Measurements from ENCODE around the gene DIS3L2. TPM values are rescaled to one million over a fixed set of nuclear protein-coding genes. Genes with fewer than 3 reads are reported as not detected.

The DIS3L2 gene
- total and polyA plus RNA-seq, 2 of the 4 experiments (the other 2 are of a cell fraction), result 14.7 to 19.2 TPM

DNA sequence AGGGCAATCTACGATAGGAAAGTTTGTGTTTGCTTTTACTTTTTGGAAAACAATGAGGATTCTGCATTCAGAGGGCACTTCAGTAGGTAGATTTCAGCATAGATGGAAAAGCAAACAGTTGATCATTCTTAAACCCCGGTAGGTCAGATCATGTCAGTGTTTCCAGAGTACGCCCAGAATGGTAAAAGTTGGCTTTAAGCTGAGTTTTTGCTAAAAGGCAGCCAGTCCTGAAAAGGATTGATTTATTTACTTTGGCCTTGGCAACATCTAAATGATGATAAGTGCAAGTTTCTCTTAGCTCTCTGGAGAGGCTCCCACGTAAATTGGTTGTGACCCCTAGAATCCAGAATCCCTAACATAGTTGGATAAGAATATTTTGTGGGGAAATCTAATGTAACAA lies 168.0 kb downstream of the DIS3L2 start:
- in situ Hi-C loops (cut with MboI; ENCODE audit: low sequenced_read_pairs), result loop anchor here (5.0 kb wide), 1 partner anchor 197 kb away; no protein-coding TSS in a partner anchor
- Histone ChIP-seq H3K9me3 (ENCODE audit: control insufficient read depth, insufficient read depth, low read length) (no peaks in the 10 kb centered on the region), H3K23ac (ENCODE audit: low read depth, low read length) (no peak overlapping the region), H2BK120ac (ENCODE audit: low read depth, low read length) (no peak overlapping the region), H3K9me1 (ENCODE audit: insufficient read depth, low read length) (peaks cover 3% of the 10 kb centered on the region; the same call in 1 of the 2 replicates), H4K20me1 (ENCODE audit: insufficient read depth, low read length) (no peaks in the 10 kb centered on the region), H3K36me3 (ENCODE audit: control insufficient read depth, insufficient read depth, low read length) (peaks cover 8% of the 10 kb centered on the region), H3K9ac (ENCODE audit: low read depth, low read length) (no peak overlapping the region), H3K14ac (replicated peaks; ENCODE audit: low read depth, low read length) (no peak overlapping the region), H2AK9ac (replicated peaks; ENCODE audit: low read depth, low read length, poor library complexity) (no peak overlapping the region), H3K27ac (ENCODE audit: insufficient read depth, low read length) (no peak overlapping the region), H4K5ac (ENCODE audit: low read depth, low read length) (no peak overlapping the region), H3K4me3 (ENCODE audit: insufficient read depth, low read depth, low read length) (no peak overlapping the region), H3K4me2 (ENCODE audit: low read depth, low read length) (no peak overlapping the region), H4K8ac (ENCODE audit: low read depth in 2 of 2, low read length in 2 of 2) (no peak overlapping the region), H2AK5ac (ENCODE audit: low read depth, low read length) (no peak overlapping the region), H2BK15ac (ENCODE audit: low read depth, low read length) (no peak overlapping the region), H2AFZ (replicated peaks; ENCODE audit: low read length, poor library complexity) (no peak overlapping the region), H2BK20ac (ENCODE audit: low read depth, low read length) (no peak overlapping the region), H3K56ac (ENCODE audit: extremely low read depth, insufficient read depth, low read length) (no peak overlapping the region), H3K27me3 (ENCODE audit: control insufficient read depth, insufficient read depth, low read length) (no peaks in the 10 kb centered on the region), H3K4me1 (ENCODE audit: control insufficient read depth, insufficient read depth, low read length) (no peaks in the 10 kb centered on the region), H4K91ac (ENCODE audit: insufficient read depth, low read depth, low read length) (no peak overlapping the region), H2BK5ac (ENCODE audit: low read depth, low read length, poor library complexity, severe bottlenecking) (no peak overlapping the region), H3K4ac (ENCODE audit: low read depth, low read length) (no peak overlapping the region), H3K79me1 (ENCODE audit: low read depth in 1 of 2, low read length in 2 of 2) (no peaks in the 10 kb centered on the region; a peak in 1 of 4 replicates), H3K18ac (ENCODE audit: low read depth, low read length) (no peak overlapping the region)
- BruUV-seq (replicated peaks), result no TSS peak
- intact Hi-C loops (cut with micrococcal nuclease), result no loop called here
- ATAC-seq (ENCODE audit: low read depth), result no peak
- dilution Hi-C loops (cut with HindIII; ENCODE audit: low sequenced_read_pairs, unreplicated experiment), result no loop called here
- no peak for DNase-seq
- POLR2A ChIA-PET (ENCODE audit: unreplicated experiment), result no interaction called here
- TF ChIP-seq, protein P1, sequence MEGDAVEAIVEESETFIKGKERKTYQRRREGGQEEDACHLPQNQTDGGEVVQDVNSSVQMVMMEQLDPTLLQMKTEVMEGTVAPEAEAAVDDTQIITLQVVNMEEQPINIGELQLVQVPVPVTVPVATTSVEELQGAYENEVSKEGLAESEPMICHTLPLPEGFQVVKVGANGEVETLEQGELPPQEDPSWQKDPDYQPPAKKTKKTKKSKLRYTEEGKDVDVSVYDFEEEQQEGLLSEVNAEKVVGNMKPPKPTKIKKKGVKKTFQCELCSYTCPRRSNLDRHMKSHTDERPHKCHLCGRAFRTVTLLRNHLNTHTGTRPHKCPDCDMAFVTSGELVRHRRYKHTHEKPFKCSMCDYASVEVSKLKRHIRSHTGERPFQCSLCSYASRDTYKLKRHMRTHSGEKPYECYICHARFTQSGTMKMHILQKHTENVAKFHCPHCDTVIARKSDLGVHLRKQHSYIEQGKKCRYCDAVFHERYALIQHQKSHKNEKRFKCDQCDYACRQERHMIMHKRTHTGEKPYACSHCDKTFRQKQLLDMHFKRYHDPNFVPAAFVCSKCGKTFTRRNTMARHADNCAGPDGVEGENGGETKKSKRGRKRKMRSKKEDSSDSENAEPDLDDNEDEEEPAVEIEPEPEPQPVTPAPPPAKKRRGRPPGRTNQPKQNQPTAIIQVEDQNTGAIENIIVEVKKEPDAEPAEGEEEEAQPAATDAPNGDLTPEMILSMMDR (conservative IDR thresholded peaks at IDR 0.05; ENCODE audit: low read depth, low read length), result no peak
- no peak for TF ChIP-seq CHD1 (IDR thresholded peaks at IDR 0.05; ENCODE audit: low read depth, low read length)
- TF ChIP-seq, protein P2, sequence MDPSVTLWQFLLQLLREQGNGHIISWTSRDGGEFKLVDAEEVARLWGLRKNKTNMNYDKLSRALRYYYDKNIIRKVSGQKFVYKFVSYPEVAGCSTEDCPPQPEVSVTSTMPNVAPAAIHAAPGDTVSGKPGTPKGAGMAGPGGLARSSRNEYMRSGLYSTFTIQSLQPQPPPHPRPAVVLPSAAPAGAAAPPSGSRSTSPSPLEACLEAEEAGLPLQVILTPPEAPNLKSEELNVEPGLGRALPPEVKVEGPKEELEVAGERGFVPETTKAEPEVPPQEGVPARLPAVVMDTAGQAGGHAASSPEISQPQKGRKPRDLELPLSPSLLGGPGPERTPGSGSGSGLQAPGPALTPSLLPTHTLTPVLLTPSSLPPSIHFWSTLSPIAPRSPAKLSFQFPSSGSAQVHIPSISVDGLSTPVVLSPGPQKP (IDR thresholded peaks at IDR 0.05; ENCODE audit: borderline replicate concordance, low read depth, low read length), result no peak
- TF ChIP-seq SMC3 (IDR thresholded peaks at IDR 0.05; ENCODE audit: low read depth, low read length), result no peak
- TF ChIP-seq CEBPB (IDR thresholded peaks at IDR 0.05; ENCODE audit: low read depth, low read length), result no peak
- no peak for TF ChIP-seq NFE2L2 (IDR thresholded peaks at IDR 0.05; ENCODE audit: low read depth, low read length)
- no peak for TF ChIP-seq MAZ (IDR thresholded peaks at IDR 0.05; ENCODE audit: borderline replicate concordance, low read depth, low read length)
- TF ChIP-seq MAFK (IDR thresholded peaks at IDR 0.05; ENCODE audit: low read depth, low read length), result no peak
- no peak for TF ChIP-seq BHLHE40 (IDR thresholded peaks at IDR 0.05; ENCODE audit: low read depth, low read length)
- no peak for TF ChIP-seq FOS (IDR thresholded peaks at IDR 0.05; ENCODE audit: low read depth, low read length)
- CTCF ChIA-PET, result no interaction called here
- WGBS, 2 experiments (ENCODE audit: extremely low coverage in 2 of 2, insufficient read length in 1 of 2), result 71% methylated on average over 1 of the region's 4 CpGs; no CpG with 5 or more reads in 1 of the 2 experiments
